ENCODE results near the gene PEX26.

- TF ChIP-seq POLR2A (IDR thresholded peaks at IDR 0.05) (no peak), EP300 (IDR thresholded peaks at IDR 0.05) (no peak)
Measured at GRCh38 chr22:18126606-18127005, 48.8 kb downstream of the PEX26 start.

Data from ovary (tissue), 1 donor.